OCI-LY7 (cell line): ENCODE data around the gene TMEM31. TPM values are rescaled to one million over a fixed set of nuclear protein-coding genes. Genes with fewer than 3 reads are reported as not detected.

Experiments used
- BruUV-seq: library from RNA; stranded (reverse); fragments of 400-500 nt; replicated peaks from 2 replicates; lab custom pipeline; 2021; lab: Mats Ljungman, UMichigan
- CTCF ChIA-PET: fragments of 300-600 bp; sonication (Branson Sonifier 250); formaldehyde crosslinking; loops from one replicate; lab custom pipeline; 2022; ENCODE audit warnings: antibody characterized with exemption; ENCODE audit not compliant: unreplicated experiment; lab: Charles Lee
- POLR2A ChIA-PET: fragments of 300-600 bp; sonication (Branson Sonifier 250); formaldehyde crosslinking; loops from one replicate; lab custom pipeline; 2022; ENCODE audit warnings: antibody characterized with exemption; lab: Charles Lee
- DNase-seq: peaks from one replicate; pipeline ENCODE4 v3.0.0-alpha.2; 2015; ENCODE audit warnings: low spot score
- H2AFZ ChIP-seq: fragments of 200-600 bp; sonication (generic), shearing (Covaris generic); 2 replicates; pipeline ENCODE4 v1.6.1; 2014; ENCODE audit warnings: mild to moderate bottlenecking, antibody characterized with exemption, low read length, moderate library complexity
- H3K27ac ChIP-seq: fragments of 200-600 bp; sonication (generic); 2 replicates; pipeline ENCODE4 v1.5.1; 2014; ENCODE audit warnings: mixed run types, low read depth, mild to moderate bottlenecking, moderate library complexity, low read length, inconsistent platforms; ENCODE audit not compliant: poor library complexity, severe bottlenecking
- H3K36me3 ChIP-seq: fragments of 200-600 bp; sonication (generic); 2 replicates; pipeline ENCODE4 v1.6.1; 2014; ENCODE audit warnings: mild to moderate bottlenecking, antibody characterized with exemption, low read length, moderate library complexity, mixed read lengths; ENCODE audit not compliant: insufficient read depth
- H3K4me1 ChIP-seq: fragments of 200-600 bp; sonication (generic); 2 replicates; pipeline ENCODE4 v1.5.1; 2014; ENCODE audit warnings: mild to moderate bottlenecking, low read length; ENCODE audit not compliant: insufficient read depth, poor library complexity, severe bottlenecking
- H3K4me2 ChIP-seq: fragments of 200-600 bp; sonication (generic); 2 replicates; pipeline ENCODE4 v1.6.1; 2014; ENCODE audit warnings: mild to moderate bottlenecking, low read length
- H3K4me3 ChIP-seq: fragments of 200-600 bp; sonication (generic); 2 replicates; pipeline ENCODE4 v1.5.1; 2014; ENCODE audit warnings: mild to moderate bottlenecking, low read depth, low read length; ENCODE audit not compliant: poor library complexity, severe bottlenecking
- H3K79me2 ChIP-seq: fragments of 200-600 bp; sonication (generic); 2 replicates; pipeline ENCODE4 v1.6.1; 2016; ENCODE audit warnings: low read depth, mild to moderate bottlenecking, low read length, moderate library complexity, mixed read lengths; ENCODE audit not compliant: insufficient read depth
- H3K9me2 ChIP-seq: fragments of 200-600 bp; sonication (generic); 2 replicates; pipeline ENCODE4 v1.6.1; 2016; ENCODE audit warnings: mild to moderate bottlenecking, low read length, mixed read lengths; ENCODE audit not compliant: insufficient read depth
- H3K9me3 ChIP-seq: fragments of 200-600 bp; sonication (generic); 2 replicates; pipeline ENCODE4 v1.6.1; 2014; ENCODE audit warnings: mild to moderate bottlenecking, mixed run types, low read length, mixed read lengths
- H4K20me1 ChIP-seq: fragments of 200-600 bp; sonication (generic); 2 replicates; pipeline ENCODE4 v1.6.1; 2014; ENCODE audit warnings: mild to moderate bottlenecking, antibody characterized with exemption, low read length, moderate library complexity, mixed read lengths; ENCODE audit not compliant: insufficient read depth
- CTCF ChIP-seq: fragments of 200-600 bp; sonication (generic); conservative IDR thresholded peaks from 2 replicates; pipeline ENCODE4 v1.5.1; 2014; ENCODE audit warnings: mild to moderate bottlenecking, antibody characterized with exemption, low read length, moderate library complexity, mixed read lengths
- EZH2phosphoT487 ChIP-seq: fragments of 200-600 bp; sonication (generic); IDR thresholded peaks from 2 replicates; pipeline ENCODE4 v1.6.1; 2018; ENCODE audit warnings: low read depth, borderline replicate concordance, mild to moderate bottlenecking, mixed run types, antibody characterized with exemption, low read length, moderate library complexity, mixed read lengths
- intact Hi-C: fragments of 100-400 bp; cut with micrococcal nuclease; formaldehyde crosslinking; loops from one replicate; pipeline ENCODE4 v1.10.0; 2022; ENCODE audit not compliant: unreplicated experiment
- total RNA-seq, 2 experiments: library from RNA; depleted of rRNA in 1 of 2; stranded (reverse); fragments of >200 nt in 1 of 2; shearing (Covaris generic) in 1 of 2; gene quantifications; 2 replicates each; pipeline ENCODE4 v1.2.3, GENCODE V29; 2014 to 2022

TMEM31 gene
- total RNA-seq, 2 experiments from 2014 or later, result 0.65 TPM; not detected in 1

- ChIA-PET POLR2A (no interaction called here), CTCF (no interaction called here)
- H3K9me2 ChIP-seq, result no peaks in the 10 kb centered on the region
- H3K4me3 ChIP-seq, result no peak overlapping the region
- no peak overlapping the region for H3K27ac ChIP-seq
- DNase-seq, result no peak
- H2AFZ ChIP-seq, result no peak overlapping the region
- intact Hi-C loops, result no loop called here
- no peaks in the 10 kb centered on the region for H3K79me2 ChIP-seq
- no peaks in the 10 kb centered on the region for H3K36me3 ChIP-seq
- no TSS peak for BruUV-seq
- no peak for TF ChIP-seq EZH2phosphoT487
- TF ChIP-seq CTCF, result no peak
- H3K9me3 ChIP-seq, result no peaks in the 10 kb centered on the region
- H3K4me1 ChIP-seq, result no peaks in the 10 kb centered on the region
- no peaks in the 10 kb centered on the region for H4K20me1 ChIP-seq
- H3K4me2 ChIP-seq, result no peak overlapping the region
These were observed 7.4 kb downstream of the TMEM31 start for GRCh38 chrX:103718120-103718519.

- no peak for DNase-seq
- Histone ChIP-seq H3K36me3 (no peaks in the 10 kb centered on the region), H2AFZ (no peak overlapping the region), H3K79me2 (no peaks in the 10 kb centered on the region), H3K4me3 (no peak overlapping the region), H3K4me1 (no peaks in the 10 kb centered on the region), H3K4me2 (no peak overlapping the region), H3K9me3 (no peaks in the 10 kb centered on the region), H3K27ac (no peak overlapping the region), H3K9me2 (no peaks in the 10 kb centered on the region), H4K20me1 (no peaks in the 10 kb centered on the region)
- CTCF ChIA-PET, result no interaction called here
- intact Hi-C loops, result no loop called here
- no peak for TF ChIP-seq CTCF
- no peak for TF ChIP-seq EZH2phosphoT487
- BruUV-seq, result no TSS peak
- POLR2A ChIA-PET, result interaction anchor here (0.7 kb wide), 1 partner anchor 1141 kb away, joined by 3 read pairs; no protein-coding TSS in a partner anchor
These were observed 11.8 kb downstream of the TMEM31 start for GRCh38 chrX:103722505-103722904.

- Histone ChIP-seq H3K36me3 (no peaks in the 10 kb centered on the region), H3K4me2 (no peak overlapping the region), H3K9me2 (no peaks in the 10 kb centered on the region), H3K9me3 (no peaks in the 10 kb centered on the region), H4K20me1 (no peaks in the 10 kb centered on the region), H2AFZ (no peak overlapping the region), H3K79me2 (no peaks in the 10 kb centered on the region), H3K4me3 (no peak overlapping the region), H3K4me1 (peaks cover 15% of the 10 kb centered on the region), H3K27ac (no peak overlapping the region)
- ChIA-PET CTCF (no interaction called here), POLR2A (no interaction called here)
- no peak for TF ChIP-seq EZH2phosphoT487
- no peak for TF ChIP-seq CTCF
- BruUV-seq, result no TSS peak
- intact Hi-C loops, result no loop called here
- no peak for DNase-seq
These were observed 15.8 kb downstream of the TMEM31 start for GRCh38 chrX:103726477-103726876.
